HUES6 (cell line): Measurements from ENCODE around the gene SEPTIN6.

Source experiments
- H3K27ac ChIP-seq: 2 replicates; pipeline ENCODE4 v1.7.0; 2013; ENCODE audit warnings: low read depth, mild to moderate bottlenecking, low read length, inconsistent platforms
- H3K27me3 ChIP-seq: 2 replicates; pipeline ENCODE4 v1.6.1; 2013; ENCODE audit warnings: low read length; ENCODE audit not compliant: control insufficient read depth, insufficient read depth
- H3K36me3 ChIP-seq: 2 replicates; pipeline ENCODE4 v1.6.1; 2013; ENCODE audit warnings: low read length; ENCODE audit not compliant: control insufficient read depth, insufficient read depth
- H3K4me1 ChIP-seq: 2 replicates; pipeline ENCODE4 v1.6.1; 2013; ENCODE audit warnings: low read length; ENCODE audit not compliant: control insufficient read depth, insufficient read depth
- H3K4me3 ChIP-seq: 2 replicates; pipeline ENCODE4 v1.5.1; 2013; ENCODE audit warnings: low read depth, low read length
- H3K9ac ChIP-seq: one replicate; pipeline ENCODE4 v1.6.1; 2013; ENCODE audit warnings: mild to moderate bottlenecking, low read length
- H3K9me3 ChIP-seq: 2 replicates; pipeline ENCODE4 v1.6.1; 2013; ENCODE audit warnings: low read depth, low read length; ENCODE audit not compliant: control insufficient read depth, insufficient read depth

The SEPTIN6 gene

DNA sequence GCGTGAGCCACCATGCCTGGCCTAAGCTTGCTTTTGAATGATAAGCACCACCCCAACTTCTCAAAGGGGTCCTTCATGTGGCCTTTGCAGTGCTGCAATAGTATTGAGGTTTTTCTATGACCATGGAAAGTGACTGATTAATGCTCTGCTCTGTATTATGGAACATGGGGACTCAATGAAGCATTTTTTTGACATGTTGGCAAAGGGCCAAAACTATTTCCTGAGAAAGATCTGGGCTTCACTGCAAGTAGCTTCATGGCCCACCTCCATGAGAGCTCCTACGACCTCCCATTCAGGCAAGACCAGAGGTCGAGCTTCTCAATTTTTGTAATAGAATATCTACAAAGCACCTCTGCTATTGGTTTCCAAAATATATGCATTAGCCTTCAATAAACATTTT lies 16.7 kb upstream of the SEPTIN6 start:
- no peak overlapping the region for H3K4me3 ChIP-seq
- H3K27ac ChIP-seq = no peak overlapping the region
- no peaks in the 10 kb centered on the region for H3K27me3 ChIP-seq
- H3K36me3 ChIP-seq = no peaks in the 10 kb centered on the region
- H3K4me1 ChIP-seq = no peaks in the 10 kb centered on the region
- peaks cover 8% of the 10 kb centered on the region; the same call in 1 of the 2 replicates for H3K9me3 ChIP-seq
- no peak overlapping the region for H3K9ac ChIP-seq

DNA sequence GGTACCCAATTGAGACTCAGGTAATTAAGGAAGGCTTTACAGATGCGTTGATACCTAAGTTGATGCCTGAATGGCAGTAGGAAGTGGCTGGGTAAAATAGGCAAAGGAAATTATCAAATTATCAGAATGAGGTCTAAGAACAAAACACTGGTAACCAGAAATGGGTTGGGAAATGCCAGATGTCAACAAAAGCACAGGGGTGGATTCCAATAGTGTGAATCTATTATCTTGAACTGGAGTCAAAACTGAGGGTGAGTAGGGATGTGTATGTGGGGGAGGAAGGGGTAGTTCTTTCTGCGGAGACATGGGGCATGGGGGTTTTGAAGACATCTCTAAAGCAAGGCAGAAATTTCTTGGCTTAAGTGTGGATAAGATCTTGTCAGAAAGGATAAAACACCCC lies 16.0 kb upstream of the SEPTIN6 start:
- Histone ChIP-seq H3K36me3 (no peaks in the 10 kb centered on the region), H3K9ac (no peak overlapping the region), H3K27ac (no peak overlapping the region), H3K9me3 (peaks cover 11% of the 10 kb centered on the region; the same call in 1 of the 2 replicates), H3K4me3 (no peak overlapping the region), H3K27me3 (no peaks in the 10 kb centered on the region), H3K4me1 (no peaks in the 10 kb centered on the region)

DNA sequence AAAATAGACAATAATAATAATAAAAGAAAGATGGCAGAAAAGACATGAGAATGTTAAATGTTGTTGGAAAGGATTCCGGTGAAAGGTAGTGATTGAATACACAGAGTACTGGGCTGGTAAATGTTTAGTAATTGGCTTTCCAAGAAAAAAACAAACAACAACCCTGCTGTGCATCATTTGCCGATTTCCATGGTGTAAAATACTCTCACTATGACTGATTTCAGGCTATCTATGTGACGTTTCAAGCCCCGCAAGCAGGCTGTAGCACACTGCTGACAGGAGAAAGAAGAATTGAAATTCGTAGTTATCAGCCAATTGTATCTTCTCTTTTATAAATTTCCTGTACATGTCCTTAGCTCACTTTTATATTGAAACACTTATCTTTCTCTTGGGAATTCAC lies 13.6 kb upstream of the SEPTIN6 start:
- no peak overlapping the region for H3K4me3 ChIP-seq
- peaks cover 7% of the 10 kb centered on the region; the same call in 1 of the 2 replicates for H3K9me3 ChIP-seq
- H3K36me3 ChIP-seq = no peaks in the 10 kb centered on the region
- no peaks in the 10 kb centered on the region for H3K27me3 ChIP-seq
- no peaks in the 10 kb centered on the region for H3K4me1 ChIP-seq
- no peak overlapping the region for H3K27ac ChIP-seq
- no peak overlapping the region for H3K9ac ChIP-seq

DNA sequence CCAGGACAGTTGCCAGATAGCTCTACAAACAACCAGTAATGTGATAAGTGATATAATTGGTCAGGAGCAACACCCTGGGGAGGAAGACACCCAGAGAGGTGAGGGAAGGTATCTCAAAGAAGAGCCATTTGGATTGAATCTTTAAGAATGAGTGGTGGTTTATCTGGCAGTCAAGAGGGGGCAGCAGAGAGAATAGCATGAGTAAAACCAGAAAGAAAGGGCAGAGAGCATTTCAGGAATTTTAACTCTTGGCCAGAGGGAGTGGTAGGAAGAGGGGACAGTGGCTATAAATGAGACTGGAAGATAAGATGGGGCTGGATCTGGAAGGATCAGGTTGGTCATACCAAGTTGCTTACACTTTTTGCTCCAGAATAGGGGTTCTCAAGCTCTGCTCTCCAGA lies 5.9 kb upstream of the SEPTIN6 start:
- no peak overlapping the region for H3K27ac ChIP-seq
- H3K4me3 ChIP-seq = no peak overlapping the region
- H3K36me3 ChIP-seq = no peaks in the 10 kb centered on the region
- peaks cover 23% of the 10 kb centered on the region for H3K4me1 ChIP-seq
- no peaks in the 10 kb centered on the region; the same call in 1 of the 2 replicates for H3K9me3 ChIP-seq
- H3K9ac ChIP-seq = no peak overlapping the region
- H3K27me3 ChIP-seq = peaks cover 26% of the 10 kb centered on the region

GRCh38 chrX:119696251-119696890 lies 3.4 kb upstream of the SEPTIN6 start:
- Histone ChIP-seq H3K9ac (no peak overlapping the region), H3K36me3 (no peaks in the 10 kb centered on the region), H3K27ac (no peak overlapping the region), H3K4me1 (peaks cover 24% of the 10 kb centered on the region), H3K27me3 (peaks cover 34% of the 10 kb centered on the region), H3K4me3 (no peak overlapping the region), H3K9me3 (no peaks in the 10 kb centered on the region; the same call in 1 of the 2 replicates)

- no peak overlapping the region for H3K9ac ChIP-seq
- peaks cover 32% of the 10 kb centered on the region for H3K4me1 ChIP-seq
- no peaks in the 10 kb centered on the region; the same call in 1 of the 2 replicates for H3K9me3 ChIP-seq
- H3K27me3 ChIP-seq = peaks cover 34% of the 10 kb centered on the region
- H3K36me3 ChIP-seq = no peaks in the 10 kb centered on the region
- peak overlapping the region; percentile 95 for H3K4me3 ChIP-seq
- no peak overlapping the region for H3K27ac ChIP-seq
These were observed 2.6 kb upstream of the SEPTIN6 start for GRCh38 chrX:119695535-119696050.

DNA sequence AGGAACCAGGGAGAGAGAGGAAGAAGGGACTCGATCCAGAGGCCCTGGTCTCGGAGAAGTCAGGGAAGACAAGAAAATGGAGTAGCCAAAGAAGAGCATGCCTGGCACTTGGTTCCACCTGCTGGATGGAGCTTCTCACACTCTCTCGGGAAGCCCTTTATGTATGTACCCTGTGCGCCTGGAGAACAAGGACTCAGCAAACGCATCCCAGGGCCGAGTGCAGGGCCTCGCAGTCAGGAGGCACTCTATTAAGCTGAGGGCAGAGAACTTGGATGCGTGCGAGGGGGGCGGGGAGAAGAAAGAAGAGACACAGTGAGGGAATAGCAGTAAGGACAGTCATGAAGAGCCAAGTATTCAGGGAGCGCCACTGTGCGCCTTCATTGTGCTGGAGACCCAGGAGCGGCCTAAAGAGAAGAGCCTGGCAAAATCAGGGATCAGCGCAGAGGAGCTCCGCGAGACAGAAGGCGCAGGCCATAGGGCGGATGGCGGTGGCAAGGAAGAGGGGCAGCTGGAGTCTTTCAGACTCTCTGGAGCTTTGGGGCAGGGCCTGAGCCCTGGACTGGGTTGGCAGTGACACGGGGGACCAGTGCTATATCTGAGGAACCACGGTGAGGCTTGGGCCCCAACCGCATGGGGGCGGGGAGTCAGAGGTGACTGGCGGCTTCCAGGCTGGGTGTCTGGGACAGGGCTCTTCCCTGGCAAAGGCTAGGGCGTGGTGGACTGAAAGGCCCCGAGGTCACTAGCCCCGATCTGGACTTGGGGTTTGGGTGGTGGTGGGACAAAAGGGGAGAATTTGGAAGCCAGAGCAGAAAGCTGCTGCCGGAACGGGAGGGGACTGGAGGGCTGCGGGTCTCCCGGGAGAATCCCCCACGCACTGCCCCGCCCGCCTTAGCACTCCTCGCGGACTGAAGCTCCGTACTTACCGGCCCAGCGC lies 1.9 kb upstream of the SEPTIN6 start:
- peaks cover 34% of the 10 kb centered on the region for H3K27me3 ChIP-seq
- H3K27ac ChIP-seq = no peak overlapping the region
- H3K4me3 ChIP-seq = peak overlapping the region; percentile 95
- H3K9me3 ChIP-seq = no peaks in the 10 kb centered on the region; the same call in 1 of the 2 replicates
- no peak overlapping the region for H3K9ac ChIP-seq
- no peaks in the 10 kb centered on the region for H3K36me3 ChIP-seq
- peaks cover 32% of the 10 kb centered on the region for H3K4me1 ChIP-seq

GRCh38 chrX:119693996-119694451 lies 1.1 kb upstream of the SEPTIN6 start:
- peaks cover 34% of the 10 kb centered on the region for H3K27me3 ChIP-seq
- peak overlapping the region; percentile 95 for H3K4me3 ChIP-seq
- H3K9ac ChIP-seq = peak overlapping the region; percentile 35
- no peaks in the 10 kb centered on the region for H3K36me3 ChIP-seq
- no peaks in the 10 kb centered on the region; the same call in 1 of the 2 replicates for H3K9me3 ChIP-seq
- peaks cover 30% of the 10 kb centered on the region for H3K4me1 ChIP-seq
- no peak overlapping the region for H3K27ac ChIP-seq

GRCh38 chrX:119692191-119693039 lies 553 bp downstream of the SEPTIN6 start:
- peaks cover 34% of the 10 kb centered on the region for H3K27me3 ChIP-seq
- H3K27ac ChIP-seq = peak overlapping the region; percentile 94; the same call in 1 of the 2 replicates
- H3K36me3 ChIP-seq = no peaks in the 10 kb centered on the region
- H3K9me3 ChIP-seq = no peaks in the 10 kb centered on the region; the same call in 1 of the 2 replicates
- peak overlapping the region; percentile 95 for H3K4me3 ChIP-seq
- H3K9ac ChIP-seq = peak overlapping the region; percentile 86
- peaks cover 36% of the 10 kb centered on the region for H3K4me1 ChIP-seq

DNA sequence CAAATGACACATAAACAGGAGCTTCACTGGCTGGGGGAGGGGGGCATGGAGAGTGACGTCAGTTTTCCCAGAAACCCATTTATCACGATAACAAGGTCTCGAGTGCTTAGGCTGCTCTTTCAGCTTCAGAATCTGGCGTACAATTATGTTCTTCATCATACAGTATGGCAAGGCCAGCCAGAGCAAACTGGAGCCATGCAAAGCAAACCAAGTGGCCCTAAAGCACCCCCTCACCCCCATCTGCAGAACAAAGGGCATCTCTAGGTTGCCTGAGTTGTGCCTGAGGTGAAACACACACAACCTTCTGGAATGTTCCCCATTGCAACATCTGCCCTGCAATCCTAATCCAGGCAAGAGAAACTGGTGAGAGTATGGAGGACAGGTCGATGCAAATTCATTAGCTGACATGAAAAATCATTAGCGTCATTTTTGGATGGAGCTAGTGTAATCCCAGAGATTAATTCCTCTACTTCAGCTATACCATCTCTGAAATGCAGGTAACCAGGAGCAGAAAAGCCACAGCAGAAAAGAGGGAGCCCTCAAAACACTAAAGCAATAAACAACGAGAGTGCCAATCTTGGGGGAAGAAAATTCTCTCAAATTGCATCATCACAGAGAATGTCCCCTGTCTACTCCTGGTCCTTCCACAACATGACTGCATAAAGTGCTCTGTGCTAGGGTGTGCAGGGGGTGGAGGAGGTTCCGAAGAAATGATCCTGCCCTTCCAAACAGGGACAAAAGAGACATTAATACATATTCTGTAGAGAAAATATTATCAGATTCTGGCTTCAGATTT lies 1.8 kb downstream of the SEPTIN6 start:
- H3K36me3 ChIP-seq = no peaks in the 10 kb centered on the region
- H3K27me3 ChIP-seq = peaks cover 29% of the 10 kb centered on the region
- H3K4me3 ChIP-seq = peak overlapping the region; percentile 95
- no peak overlapping the region for H3K27ac ChIP-seq
- peak overlapping the region; percentile 49 for H3K9ac ChIP-seq
- peaks cover 36% of the 10 kb centered on the region for H3K4me1 ChIP-seq
- H3K9me3 ChIP-seq = no peaks in the 10 kb centered on the region; the same call in 1 of the 2 replicates
